ENCODE measurements around the gene HRH3.

HRH3 gene

GRCh38 chr20:62267543-62267942 lies 47.5 kb upstream of the HRH3 start:
- Histone ChIP-seq H4K20me1 (ENCODE audit: control insufficient read depth, insufficient read depth, low read depth, low read length) (no peaks in the 10 kb centered on the region), H3K27me3 (ENCODE audit: control insufficient read depth, low read length) (no peaks in the 10 kb centered on the region), H3K4me3 (ENCODE audit: low read length) (no peak overlapping the region), H3K36me3 (ENCODE audit: control insufficient read depth, low read length) (peaks cover 8% of the 10 kb centered on the region), H3K4me1 (ENCODE audit: control insufficient read depth, low read length) (no peaks in the 10 kb centered on the region), H3K79me2 (ENCODE audit: control insufficient read depth, low read length) (no peaks in the 10 kb centered on the region), H3F3A (ENCODE audit: control insufficient read depth, insufficient read depth) (no peaks in the 10 kb centered on the region), H3K4me2 (ENCODE audit: low read length) (no peak overlapping the region), H3K9me3 (ENCODE audit: control insufficient read depth, insufficient read depth, low read length) (no peaks in the 10 kb centered on the region), H3K9me2 (replicated peaks; ENCODE audit: control insufficient read depth, low read length) (no peaks in the 10 kb centered on the region), H3K27ac (ENCODE audit: low read depth, low read length) (no peak overlapping the region)
- TF ChIP-seq EZH2phosphoT487 (IDR thresholded peaks at IDR 0.05; ENCODE audit: borderline replicate concordance, low read length) (no peak), CTCF (IDR thresholded peaks at IDR 0.05; ENCODE audit: low read depth, low read length, poor library complexity, severe bottlenecking) (no peak)

- H3K4me2 ChIP-seq (ENCODE audit: low read length): no peak overlapping the region
- peaks cover 4% of the 10 kb centered on the region for H3K36me3 ChIP-seq (ENCODE audit: control insufficient read depth, low read length)
- no peaks in the 10 kb centered on the region for H4K20me1 ChIP-seq (ENCODE audit: control insufficient read depth, insufficient read depth, low read depth, low read length)
- no peak overlapping the region for H3K27ac ChIP-seq (ENCODE audit: low read depth, low read length)
- H3K4me1 ChIP-seq (ENCODE audit: control insufficient read depth, low read length): no peaks in the 10 kb centered on the region
- H3K9me2 ChIP-seq (replicated peaks; ENCODE audit: control insufficient read depth, low read length): no peaks in the 10 kb centered on the region
- no peak overlapping the region for H3K4me3 ChIP-seq (ENCODE audit: low read length)
- TF ChIP-seq CTCF (IDR thresholded peaks at IDR 0.05; ENCODE audit: low read depth, low read length, poor library complexity, severe bottlenecking): no peak
- no peak for TF ChIP-seq EZH2phosphoT487 (IDR thresholded peaks at IDR 0.05; ENCODE audit: borderline replicate concordance, low read length)
- no peaks in the 10 kb centered on the region for H3K79me2 ChIP-seq (ENCODE audit: control insufficient read depth, low read length)
- H3K27me3 ChIP-seq (ENCODE audit: control insufficient read depth, low read length): no peaks in the 10 kb centered on the region
- no peaks in the 10 kb centered on the region for H3F3A ChIP-seq (ENCODE audit: control insufficient read depth, insufficient read depth)
- no peaks in the 10 kb centered on the region for H3K9me3 ChIP-seq (ENCODE audit: control insufficient read depth, insufficient read depth, low read length)
Observed at GRCh38 chr20:62266851-62267250, 46.8 kb upstream of the HRH3 start.

- no peaks in the 10 kb centered on the region for H3K27me3 ChIP-seq (ENCODE audit: control insufficient read depth, low read length)
- H3K79me2 ChIP-seq (ENCODE audit: control insufficient read depth, low read length): no peaks in the 10 kb centered on the region
- TF ChIP-seq CTCF (IDR thresholded peaks at IDR 0.05; ENCODE audit: low read depth, low read length, poor library complexity, severe bottlenecking) (no peak), EZH2phosphoT487 (IDR thresholded peaks at IDR 0.05; ENCODE audit: borderline replicate concordance, low read length) (no peak)
- no peaks in the 10 kb centered on the region for H3K9me3 ChIP-seq (ENCODE audit: control insufficient read depth, insufficient read depth, low read length)
- H3F3A ChIP-seq (ENCODE audit: control insufficient read depth, insufficient read depth): no peaks in the 10 kb centered on the region
- H4K20me1 ChIP-seq (ENCODE audit: control insufficient read depth, insufficient read depth, low read depth, low read length): no peaks in the 10 kb centered on the region
- H3K4me2 ChIP-seq (ENCODE audit: low read length): no peak overlapping the region
- no peaks in the 10 kb centered on the region for H3K4me1 ChIP-seq (ENCODE audit: control insufficient read depth, low read length)
- no peak overlapping the region for H3K4me3 ChIP-seq (ENCODE audit: low read length)
- no peak overlapping the region for H3K27ac ChIP-seq (ENCODE audit: low read depth, low read length)
- H3K9me2 ChIP-seq (replicated peaks; ENCODE audit: control insufficient read depth, low read length): no peaks in the 10 kb centered on the region
- peaks cover 4% of the 10 kb centered on the region for H3K36me3 ChIP-seq (ENCODE audit: control insufficient read depth, low read length)
Observed at GRCh38 chr20:62266340-62266739, 46.3 kb upstream of the HRH3 start.

- H4K20me1 ChIP-seq (ENCODE audit: control insufficient read depth, insufficient read depth, low read depth, low read length): no peaks in the 10 kb centered on the region
- no peaks in the 10 kb centered on the region for H3K27me3 ChIP-seq (ENCODE audit: control insufficient read depth, low read length)
- no peaks in the 10 kb centered on the region for H3K9me3 ChIP-seq (ENCODE audit: control insufficient read depth, insufficient read depth, low read length)
- H3K36me3 ChIP-seq (ENCODE audit: control insufficient read depth, low read length): peaks cover 4% of the 10 kb centered on the region
- no peaks in the 10 kb centered on the region for H3K9me2 ChIP-seq (replicated peaks; ENCODE audit: control insufficient read depth, low read length)
- no peak overlapping the region for H3K4me2 ChIP-seq (ENCODE audit: low read length)
- H3K27ac ChIP-seq (ENCODE audit: low read depth, low read length): no peak overlapping the region
- H3K4me1 ChIP-seq (ENCODE audit: control insufficient read depth, low read length): no peaks in the 10 kb centered on the region
- no peaks in the 10 kb centered on the region for H3F3A ChIP-seq (ENCODE audit: control insufficient read depth, insufficient read depth)
- H3K4me3 ChIP-seq (ENCODE audit: low read length): no peak overlapping the region
- H3K79me2 ChIP-seq (ENCODE audit: control insufficient read depth, low read length): no peaks in the 10 kb centered on the region
- no peak for TF ChIP-seq CTCF (IDR thresholded peaks at IDR 0.05; ENCODE audit: low read depth, low read length, poor library complexity, severe bottlenecking)
- no peak for TF ChIP-seq EZH2phosphoT487 (IDR thresholded peaks at IDR 0.05; ENCODE audit: borderline replicate concordance, low read length)
Observed at GRCh38 chr20:62265365-62265764, 45.3 kb upstream of the HRH3 start.
